Measurements from ENCODE around the gene CHM. TPM values are rescaled to one million over a fixed set of nuclear protein-coding genes. Genes with fewer than 3 reads are reported as not detected.

CHM gene
- total RNA-seq, 1 donor from 2014 or later, result 13.1 TPM

GRCh38 chrX:85859426-85859825, 187.9 kb downstream of the CHM start:
- Mint-ChIP-seq H3K4me1 (ENCODE audit: low read depth) (no peaks in the 10 kb centered on the region), H3K36me3 (ENCODE audit: low read depth) (peaks cover 5% of the 10 kb centered on the region), H3K27me3 (ENCODE audit: low read depth) (no peaks in the 10 kb centered on the region), H3K4me3 (ENCODE audit: low read depth) (no peak overlapping the region), H3K27ac (no peak overlapping the region), H3K9me3 (no peaks in the 10 kb centered on the region)
- intact Hi-C loops (cut with micrococcal nuclease), result no loop called here
- no peak for DNase-seq (ENCODE audit: low spot score)

GRCh38 chrX:85851418-85851817, 195.9 kb downstream of the CHM start:
- H3K36me3 Mint-ChIP-seq (ENCODE audit: low read depth), result no peaks in the 10 kb centered on the region
- DNase-seq (ENCODE audit: low spot score), result no peak
- intact Hi-C loops (cut with micrococcal nuclease), result no loop called here
- H3K4me1 Mint-ChIP-seq (ENCODE audit: low read depth), result no peaks in the 10 kb centered on the region
- H3K27ac Mint-ChIP-seq, result no peak overlapping the region
- no peaks in the 10 kb centered on the region for H3K27me3 Mint-ChIP-seq (ENCODE audit: low read depth)
- H3K4me3 Mint-ChIP-seq (ENCODE audit: low read depth), result no peak overlapping the region
- no peaks in the 10 kb centered on the region for H3K9me3 Mint-ChIP-seq

GRCh38 chrX:85836868-85837267, 210.5 kb downstream of the CHM start:
- H3K36me3 Mint-ChIP-seq (ENCODE audit: low read depth), result no peaks in the 10 kb centered on the region
- H3K27me3 Mint-ChIP-seq (ENCODE audit: low read depth), result no peaks in the 10 kb centered on the region
- H3K27ac Mint-ChIP-seq, result no peak overlapping the region
- no peaks in the 10 kb centered on the region for H3K4me1 Mint-ChIP-seq (ENCODE audit: low read depth)
- no peaks in the 10 kb centered on the region for H3K9me3 Mint-ChIP-seq
- no peak overlapping the region for H3K4me3 Mint-ChIP-seq (ENCODE audit: low read depth)
- no peak for DNase-seq (ENCODE audit: low spot score)
- intact Hi-C loops (cut with micrococcal nuclease), result no loop called here

GRCh38 chrX:85828771-85829170, 218.6 kb downstream of the CHM start:
- no peak overlapping the region for H3K27ac Mint-ChIP-seq
- no peak overlapping the region for H3K4me3 Mint-ChIP-seq (ENCODE audit: low read depth)
- intact Hi-C loops (cut with micrococcal nuclease), result no loop called here

GRCh38 chrX:85815203-85815751, 232.1 kb downstream of the CHM start:
- Mint-ChIP-seq H3K9me3 (peaks cover 20% of the 10 kb centered on the region), H3K4me3 (ENCODE audit: low read depth) (no peak overlapping the region), H3K27me3 (ENCODE audit: low read depth) (no peaks in the 10 kb centered on the region), H3K27ac (no peak overlapping the region), H3K36me3 (ENCODE audit: low read depth) (no peaks in the 10 kb centered on the region), H3K4me1 (ENCODE audit: low read depth) (no peaks in the 10 kb centered on the region)
- intact Hi-C loops (cut with micrococcal nuclease), result no loop called here
- no peak for DNase-seq (ENCODE audit: low spot score)

More at GRCh38 chrX:85828771-85829170, 218.6 kb downstream of the CHM start:
- H3K27me3 Mint-ChIP-seq (ENCODE audit: low read depth), result no peaks in the 10 kb centered on the region
- H3K36me3 Mint-ChIP-seq (ENCODE audit: low read depth), result no peaks in the 10 kb centered on the region
- no peaks in the 10 kb centered on the region for H3K4me1 Mint-ChIP-seq (ENCODE audit: low read depth)
- no peaks in the 10 kb centered on the region for H3K9me3 Mint-ChIP-seq
- DNase-seq (ENCODE audit: low spot score), result no peak

Other genes starting within 250 kb of the CHM start
- gene DACH2, start 100.9 kb upstream of the CHM start, total RNA-seq, result not detected in 2 replicates

Measured in activated T-helper 2 cell treated with anti-CD3 and anti-CD28 coated beads, Interferon-gamma antibody, Interleukin-2, Interleukin-4, amounts not matched to agents 10 μg/mL and 5 μg/mL and 100 μg/mL, durations not matched to agents 14 hours and 24 hours and 36 hours (primary cell).